Glutamatergic neuron (in vitro differentiated cells): ENCODE results near the gene ULK4. TPM values are rescaled to one million over a fixed set of nuclear protein-coding genes. Genes with fewer than 3 reads are reported as not detected.

ENCODE experiments used
- DNase-seq: peaks from one replicate; pipeline ENCODE4 v3.0.0; 2022
- H3K27ac Mint-ChIP-seq: one replicate; pipeline ENCODE4 v1.8.0; 2020; ENCODE audit warnings: mild to moderate bottlenecking, mixed read lengths, inconsistent platforms; ENCODE audit not compliant: unreplicated experiment
- H3K27me3 Mint-ChIP-seq: one replicate; pipeline ENCODE4 v1.8.0; 2020; ENCODE audit warnings: mild to moderate bottlenecking, moderate library complexity, mixed read lengths, inconsistent platforms; ENCODE audit not compliant: unreplicated experiment
- H3K36me3 Mint-ChIP-seq: one replicate; pipeline ENCODE4 v1.8.0; 2020; ENCODE audit warnings: mild to moderate bottlenecking, mixed read lengths, inconsistent platforms; ENCODE audit not compliant: unreplicated experiment
- H3K4me1 Mint-ChIP-seq: one replicate; pipeline ENCODE4 v1.8.0; 2020; ENCODE audit warnings: mild to moderate bottlenecking, low read depth, mixed read lengths, inconsistent platforms; ENCODE audit not compliant: unreplicated experiment
- H3K4me3 Mint-ChIP-seq: one replicate; pipeline ENCODE4 v1.8.0; 2020; ENCODE audit warnings: mild to moderate bottlenecking, mixed read lengths, inconsistent platforms; ENCODE audit not compliant: unreplicated experiment
- H3K9me3 Mint-ChIP-seq: one replicate; pipeline ENCODE4 v1.8.0; 2020; ENCODE audit warnings: mild to moderate bottlenecking, moderate library complexity, mixed read lengths, inconsistent platforms; ENCODE audit not compliant: unreplicated experiment
- CTCF ChIP-seq: fragments of 200-600 bp; sonication (generic); IDR thresholded peaks from one replicate; pipeline ENCODE4 v1.5.0; 2021; ENCODE audit not compliant: partially characterized antibody, unreplicated experiment
- total RNA-seq: library from RNA; stranded (reverse); fragmentation: NEBNext Ultra II Directional; extraction: Animal tissue kit (Norgen Biotek cat#: 25700); gene quantifications from one replicate; pipeline ENCODE4 v1.2.1, GENCODE V29; 2021; ENCODE audit not compliant: unreplicated experiment

Gene ULK4
- total RNA-seq, 1 donor from 2014 or later = 9.7 TPM

- peak overlapping the region; percentile 99 for H3K4me3 Mint-ChIP-seq
- peaks cover 2% of the 10 kb centered on the region for H3K27me3 Mint-ChIP-seq
- peaks cover 4% of the 10 kb centered on the region for H3K9me3 Mint-ChIP-seq
- no peak overlapping the region for H3K27ac Mint-ChIP-seq
- no peak for DNase-seq
- peaks cover 42% of the 10 kb centered on the region for H3K4me1 Mint-ChIP-seq
- no peak for TF ChIP-seq CTCF
- H3K36me3 Mint-ChIP-seq = no peaks in the 10 kb centered on the region
These were observed 759.6 kb downstream of the ULK4 start for GRCh38 chr3:41202075-41202833.

GRCh38 chr3:41200669-41201021 lies 761.3 kb downstream of the ULK4 start:
- Mint-ChIP-seq H3K27ac (peak overlapping the region; percentile 75), H3K4me1 (peaks cover 42% of the 10 kb centered on the region), H3K9me3 (peaks cover 4% of the 10 kb centered on the region), H3K27me3 (peaks cover 2% of the 10 kb centered on the region), H3K4me3 (peak overlapping the region; percentile 99), H3K36me3 (no peaks in the 10 kb centered on the region)
- no peak for TF ChIP-seq CTCF
- no peak for DNase-seq

DNA sequence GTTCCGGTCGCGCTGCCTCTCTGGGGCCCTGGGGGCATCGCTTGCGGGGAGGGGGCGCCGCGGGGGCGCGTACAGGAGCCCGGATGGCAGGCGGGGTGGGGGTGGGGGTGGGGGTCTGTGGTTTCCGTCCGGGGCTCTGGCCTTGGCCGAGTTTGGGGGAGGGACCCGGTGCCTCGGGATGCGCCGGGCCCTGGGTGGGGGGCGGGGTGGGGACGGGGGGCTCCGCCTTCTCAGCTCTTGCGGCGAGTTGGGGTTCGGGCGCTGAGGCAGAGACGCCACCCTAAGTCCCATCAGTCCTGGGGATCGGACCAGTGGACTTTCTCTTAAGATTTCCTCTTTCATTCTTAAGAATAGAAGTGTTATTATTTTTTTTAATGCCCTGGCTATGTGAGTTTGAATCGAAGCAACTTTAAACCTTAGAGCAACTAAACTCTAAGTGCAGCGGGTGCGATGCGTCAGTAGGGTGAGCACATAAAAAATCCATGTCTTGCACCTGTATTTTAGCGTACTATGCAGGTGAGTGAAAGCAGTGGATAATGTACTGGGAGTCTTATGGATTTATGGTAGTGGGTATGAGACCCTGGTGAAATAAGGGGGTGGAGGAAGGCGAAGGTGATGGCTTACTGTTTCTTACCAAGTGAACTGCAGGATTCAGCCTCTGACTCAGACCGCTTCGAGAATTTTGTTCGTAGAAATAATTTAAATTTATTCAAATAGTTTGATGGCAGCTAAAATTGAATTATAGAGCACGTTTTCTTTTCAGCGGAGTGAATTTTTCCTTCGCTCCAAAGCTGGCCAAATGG lies 761.8 kb downstream of the ULK4 start:
- H3K27me3 Mint-ChIP-seq = peaks cover 2% of the 10 kb centered on the region
- peaks cover 4% of the 10 kb centered on the region for H3K9me3 Mint-ChIP-seq
- no peak for DNase-seq
- no peak for TF ChIP-seq CTCF
- H3K4me1 Mint-ChIP-seq = peaks cover 40% of the 10 kb centered on the region
- H3K4me3 Mint-ChIP-seq = peak overlapping the region; percentile 99
- H3K27ac Mint-ChIP-seq = peak overlapping the region; percentile 91
- no peaks in the 10 kb centered on the region for H3K36me3 Mint-ChIP-seq

GRCh38 chr3:41198950-41199865 lies 762.7 kb downstream of the ULK4 start, which contains the start of gene CTNNB1:
Gene CTNNB1 (plus strand): TSS chr3:41199505. CDS start chr3:41224069, 24,564 bp downstream.
- peak within 1 kb of the TSS; percentile 99 for H3K4me3 Mint-ChIP-seq
- peaks cover 4% of the 10 kb centered on the region for H3K9me3 Mint-ChIP-seq
- H3K27me3 Mint-ChIP-seq = peaks cover 2% of the 10 kb centered on the region
- H3K4me1 Mint-ChIP-seq = peaks cover 35% of the 10 kb centered on the region
- TF ChIP-seq CTCF = no peak
- H3K27ac Mint-ChIP-seq = peak within 1 kb of the TSS; percentile 91
- DNase-seq = peak; percentile 93
- no peaks in the 10 kb centered on the region for H3K36me3 Mint-ChIP-seq
